LNCaP clone FGC (cell line): ENCODE measurements around the gene ITGBL1.

Experiments
- DNase-seq: peaks from one replicate; pipeline ENCODE4 v3.0.0-alpha.2; 2011; ENCODE audit warnings: low read depth
- H3K4me3 ChIP-seq: 2 replicates; pipeline ENCODE4 v1.5.1; 2011; ENCODE audit warnings: mild to moderate bottlenecking, low read depth, low read length, control low read depth
- CTCF ChIP-seq: IDR thresholded peaks from 2 replicates; pipeline ENCODE4 v1.5.1; 2012; ENCODE audit warnings: mild to moderate bottlenecking; ENCODE audit not compliant: control insufficient read depth, insufficient read depth; ENCODE audit errors: extremely low read depth

Gene ITGBL1

GRCh38 chr13:101703838-101704237, 251.4 kb downstream of the ITGBL1 start:
- no peak for TF ChIP-seq CTCF
- H3K4me3 ChIP-seq: no peak overlapping the region
- DNase-seq: no peak

- no peak for DNase-seq
- no peak overlapping the region for H3K4me3 ChIP-seq
- TF ChIP-seq CTCF: no peak
These were observed 254.2 kb downstream of the ITGBL1 start for GRCh38 chr13:101706651-101707050.

GRCh38 chr13:101707659-101708058, 255.2 kb downstream of the ITGBL1 start:
- H3K4me3 ChIP-seq: no peak overlapping the region
- no peak for DNase-seq
- no peak for TF ChIP-seq CTCF

- TF ChIP-seq CTCF: no peak
- DNase-seq: no peak
These were observed 255.6 kb downstream of the ITGBL1 start for GRCh38 chr13:101708115-101708514.

GRCh38 chr13:101709952-101710351, 257.5 kb downstream of the ITGBL1 start:
- H3K4me3 ChIP-seq: no peak overlapping the region
- no peak for DNase-seq
- TF ChIP-seq CTCF: no peak

More at GRCh38 chr13:101708115-101708514, 255.6 kb downstream of the ITGBL1 start:
- H3K4me3 ChIP-seq: no peak overlapping the region

GRCh38 chr13:101711307-101712025, 259.0 kb downstream of the ITGBL1 start:
- DNase-seq: no peak
- no peak overlapping the region for H3K4me3 ChIP-seq
- TF ChIP-seq CTCF: no peak

GRCh38 chr13:101712026-101712348, 259.5 kb downstream of the ITGBL1 start:
- TF ChIP-seq CTCF: no peak
- no peak for DNase-seq
- H3K4me3 ChIP-seq: no peak overlapping the region
